DND-41 (cell line): Measurements from ENCODE around the gene CCDC40.

Experiments used
- CTCF ChIP-seq: IDR thresholded peaks from 2 replicates; pipeline ENCODE4 v1.5.1; 2012; ENCODE audit warnings: borderline replicate concordance, low read length, moderate library complexity, mild to moderate bottlenecking; ENCODE audit not compliant: poor library complexity, severe bottlenecking; ENCODE audit errors: extremely low read depth
- EZH2 ChIP-seq: IDR thresholded peaks from 3 replicates; pipeline ENCODE4 v1.6.1; 2012; ENCODE audit warnings: borderline replicate concordance, low read depth, mild to moderate bottlenecking, moderate library complexity, low read length, inconsistent platforms; ENCODE audit not compliant: severe bottlenecking

GRCh38 chr17:80119839-80120238 is 83.4 kb downstream of the CCDC40 start:
- no peak for TF ChIP-seq CTCF
- TF ChIP-seq EZH2, result no peak
